Transverse colon (tissue), 4 donors: ENCODE results near the gene SDHB. TPM values are rescaled to one million over a fixed set of nuclear protein-coding genes. Genes with fewer than 3 reads are reported as not detected.
A peak's percentile ranks its signal among the peaks of the same experiment; 100 is the strongest.

ENCODE experiments used
- DNase-seq: peaks from one replicate; pipeline ENCODE4 v3.0.0-alpha.2; 2019
- H3K27ac ChIP-seq, 4 donors: fragments of 200-600 bp; sonication (generic); 2 replicates each; pipeline ENCODE4 v1.5.1; 2016 to 2018; ENCODE audit warnings: inconsistent platforms in 4 of 4
- H3K27me3 ChIP-seq: fragments of 200-600 bp; sonication (generic); 2 replicates; pipeline ENCODE4 v1.5.1; 2017; ENCODE audit warnings: inconsistent platforms
- H3K36me3 ChIP-seq, 4 donors: fragments of 200-600 bp; sonication (generic); 2 replicates each; pipeline ENCODE4 v1.5.1; 2017 to 2019; ENCODE audit warnings: inconsistent platforms in 4 of 4
- H3K4me1 ChIP-seq, 4 donors: fragments of 200-600 bp; sonication (generic); 2 replicates each; pipeline ENCODE4 v1.5.1; 2017 to 2020; ENCODE audit warnings: inconsistent platforms in 4 of 4
- H3K4me3 ChIP-seq, 4 donors: fragments of 200-600 bp; sonication (generic); 1 replicate in 1 of 4; 2 replicates in 3 of 4; pipeline versions ENCODE4 v1.5.1 to v1.6.1; 2017 to 2019; ENCODE audit warnings: inconsistent platforms in 4 of 4
- H3K9me3 ChIP-seq, 2 donors: fragments of 200-600 bp; sonication (generic); 2 replicates each; pipeline ENCODE4 v1.5.1; 2017 to 2019; ENCODE audit warnings: inconsistent platforms in 2 of 2
- CTCF ChIP-seq, 5 experiments: fragments of 200-600 bp in 3 of 5; fragments of 450-650 bp in 2 of 5; sonication (generic) in 3 of 5; IDR thresholded peaks; 1 replicate in 2 of 5; 2 replicates in 3 of 5; pipeline ENCODE4 v1.5.1; 2016 to 2017; ENCODE audit warnings: antibody characterized with exemption in 5 of 5, inconsistent platforms in 3 of 5, mild to moderate bottlenecking in 2 of 5, moderate library complexity in 1 of 5
- EP300 ChIP-seq: sonication (generic); formaldehyde crosslinking; IDR thresholded peaks from one replicate; pipeline ENCODE4 v1.6.1; 2017; ENCODE audit warnings: antibody characterized with exemption, low read depth
- POLR2A ChIP-seq: fragments of 450-650 bp; IDR thresholded peaks from one replicate; pipeline ENCODE4 v1.6.1; 2016; ENCODE audit warnings: antibody characterized with exemption, mild to moderate bottlenecking, moderate library complexity
- POLR2AphosphoS5 ChIP-seq, 3 donors: sonication (generic); formaldehyde crosslinking; IDR thresholded peaks; one replicate each; pipeline ENCODE4 v1.6.1; 2016; ENCODE audit warnings: antibody characterized with exemption in 3 of 3
- WGBS, 2 donors: methylation state at CpG; one replicate each; pipeline ENCODE4 v1.1.5; 2018; ENCODE audit warnings: low coverage in 1 of 2; 5-methylcytosine and 5-hydroxymethylcytosine counted together
- in situ Hi-C, 4 donors: fragments of 200-750 bp; cut with MboI; loops; one replicate each; pipeline versions ENCODE4 v1.15.0 to v1.15.1; 2017; ENCODE audit warnings: low sequenced_read_pairs in 3 of 4, low pct_ligation_motif_present in 1 of 4, low pct_unique_long_range_greater_than_20kb in 1 of 4
- intact Hi-C: fragments of 100-400 bp; cut with DNase I; formaldehyde crosslinking; loops from one replicate; pipeline ENCODE4 v1.15.1; 2023; ENCODE audit warnings: low total_unique reads
- total RNA-seq, 4 donors: library from RNA; depleted of rRNA; stranded (reverse); fragments of >200 nt; gene quantifications; one replicate each; pipeline ENCODE4 v1.1.0, GENCODE V29; 2016

SDHB gene
- total RNA-seq, 4 donors from 2014 or later, result 98.7 to 266 (median 153) TPM

GRCh38 chr1:16975211-16975610 lies 78.6 kb downstream of the SDHB start:
- Histone ChIP-seq H3K4me3 (no peak overlapping the region), H3K27ac (no peak overlapping the region), H3K9me3 (no peaks in the 10 kb centered on the region), H3K4me1 (peaks cover 3 to 25% (median 16%) of the 10 kb centered on the region in 4 donors), H3K27me3 (peaks cover 14% of the 10 kb centered on the region), H3K36me3 (no peaks in the 10 kb centered on the region)
- intact Hi-C loops (no loop called here), in situ Hi-C loops (no loop called here)
- no peak for DNase-seq
- TF ChIP-seq EP300 (no peak), POLR2A (no peak), POLR2AphosphoS5 (IDR thresholded peaks at IDR 0.05) (no peak), CTCF (IDR thresholded peaks at IDR 0.05) (no peak)
- 40 to 84% methylated on average over 1 to 14 of the region's 14 CpGs for WGBS, 2 donors

- no peaks in the 10 kb centered on the region for H3K36me3 ChIP-seq
- no peak overlapping the region for H3K27ac ChIP-seq
- in situ Hi-C loops, result no loop called here
- intact Hi-C loops, result no loop called here
- H3K4me3 ChIP-seq, result no peak overlapping the region
- no peak for DNase-seq
- no peaks in the 10 kb centered on the region for H3K9me3 ChIP-seq
- WGBS, 2 donors, result 88% methylated on average over 9 of the region's 9 CpGs; no CpG with 5 or more reads in 1 of the 2 donors
- H3K27me3 ChIP-seq, result no peaks in the 10 kb centered on the region
- H3K4me1 ChIP-seq, result peaks cover under 1 to 12% (median 4%) of the 10 kb centered on the region in 4 donors
- TF ChIP-seq EP300, result no peak
- TF ChIP-seq POLR2A, result no peak
- no peak for TF ChIP-seq CTCF (IDR thresholded peaks at IDR 0.05)
- TF ChIP-seq POLR2AphosphoS5 (IDR thresholded peaks at IDR 0.05), result no peak
Measured at GRCh38 chr1:16973215-16973614, 80.6 kb downstream of the SDHB start.

GRCh38 chr1:16972189-16972895 lies 81.5 kb downstream of the SDHB start:
- intact Hi-C loops, result no loop called here
- peak overlapping the region in 1 of 4 donors; percentile 17 for H3K27ac ChIP-seq

More at GRCh38 chr1:16972189-16972895, 81.5 kb downstream of the SDHB start:
- TF ChIP-seq POLR2AphosphoS5 (IDR thresholded peaks at IDR 0.05) (no peak), EP300 (no peak), CTCF (IDR thresholded peaks at IDR 0.05) (no peak), POLR2A (no peak)
- in situ Hi-C loops, result no loop called here
- Histone ChIP-seq H3K4me3 (no peak overlapping the region), H3K36me3 (no peaks in the 10 kb centered on the region), H3K9me3 (no peaks in the 10 kb centered on the region), H3K27me3 (no peaks in the 10 kb centered on the region), H3K4me1 (peaks cover 0 to 10% (median 3%) of the 10 kb centered on the region in 4 donors)
- no peak for DNase-seq
- 83% methylated on average over 11 of the region's 11 CpGs; no CpG with 5 or more reads in 1 of the 2 donors for WGBS, 2 donors
